ENCODE measurements around the gene INAFM1.

INAFM1 gene

DNA sequence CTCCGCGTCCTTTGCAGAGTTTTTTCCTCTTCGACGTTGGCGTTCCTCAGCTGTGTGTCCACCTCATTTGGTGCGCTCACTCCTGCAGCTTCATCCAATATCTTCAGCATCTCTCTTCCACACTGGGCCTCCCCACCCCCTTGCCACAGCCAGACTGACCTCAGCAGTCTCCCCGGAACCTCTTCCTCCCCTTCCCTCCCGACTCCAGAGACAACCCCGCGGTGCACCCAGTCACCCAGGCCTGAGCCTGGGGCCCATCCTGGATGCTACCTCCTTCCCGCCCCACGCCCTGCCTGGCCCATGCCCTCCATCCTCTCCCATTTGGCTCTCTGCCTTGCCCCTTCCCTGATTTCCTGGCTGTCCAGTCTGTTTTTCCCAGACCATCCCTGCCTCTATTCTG lies 49.2 kb downstream of the INAFM1 start:
- POLR2A ChIA-PET (ENCODE audit: low non-redundant PET), result interaction anchor here (0.7 kb wide), 1 partner anchor 211 kb away, joined by 3 read pairs; the partner anchor contains the start of gene ZC3H4
- no peak for DNase-seq (ENCODE audit: low spot score)
- CTCF ChIA-PET, result no interaction called here
- no peak overlapping the region for H3K27ac ChIP-seq
- TF ChIP-seq, protein P1, sequence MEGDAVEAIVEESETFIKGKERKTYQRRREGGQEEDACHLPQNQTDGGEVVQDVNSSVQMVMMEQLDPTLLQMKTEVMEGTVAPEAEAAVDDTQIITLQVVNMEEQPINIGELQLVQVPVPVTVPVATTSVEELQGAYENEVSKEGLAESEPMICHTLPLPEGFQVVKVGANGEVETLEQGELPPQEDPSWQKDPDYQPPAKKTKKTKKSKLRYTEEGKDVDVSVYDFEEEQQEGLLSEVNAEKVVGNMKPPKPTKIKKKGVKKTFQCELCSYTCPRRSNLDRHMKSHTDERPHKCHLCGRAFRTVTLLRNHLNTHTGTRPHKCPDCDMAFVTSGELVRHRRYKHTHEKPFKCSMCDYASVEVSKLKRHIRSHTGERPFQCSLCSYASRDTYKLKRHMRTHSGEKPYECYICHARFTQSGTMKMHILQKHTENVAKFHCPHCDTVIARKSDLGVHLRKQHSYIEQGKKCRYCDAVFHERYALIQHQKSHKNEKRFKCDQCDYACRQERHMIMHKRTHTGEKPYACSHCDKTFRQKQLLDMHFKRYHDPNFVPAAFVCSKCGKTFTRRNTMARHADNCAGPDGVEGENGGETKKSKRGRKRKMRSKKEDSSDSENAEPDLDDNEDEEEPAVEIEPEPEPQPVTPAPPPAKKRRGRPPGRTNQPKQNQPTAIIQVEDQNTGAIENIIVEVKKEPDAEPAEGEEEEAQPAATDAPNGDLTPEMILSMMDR (conservative IDR thresholded peaks at IDR 0.05; ENCODE audit: low read depth), result no peak

DNA sequence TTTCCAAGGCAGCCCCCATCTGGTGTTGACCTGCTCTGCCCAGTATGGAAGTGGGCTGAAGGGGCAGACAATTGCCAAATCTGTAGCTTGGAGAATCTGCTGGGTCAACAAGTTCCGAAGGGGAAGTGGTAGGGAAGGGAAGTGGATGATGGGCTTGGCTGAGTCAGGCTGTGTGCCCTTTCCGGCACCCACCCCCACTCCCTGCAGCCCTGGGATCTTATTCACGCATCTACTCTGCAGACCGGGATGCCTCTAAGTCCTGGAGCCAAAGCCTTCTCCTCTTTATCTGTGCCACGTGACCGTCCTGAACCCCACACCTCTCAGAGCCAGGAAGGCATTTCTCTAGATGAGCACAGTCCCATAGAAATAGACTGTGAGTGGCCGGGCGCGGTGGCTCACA lies 49.8 kb downstream of the INAFM1 start:
- no peak overlapping the region for H3K27ac ChIP-seq
- no peak for DNase-seq (ENCODE audit: low spot score)
- ChIA-PET CTCF (no interaction called here), POLR2A (ENCODE audit: low non-redundant PET) (interaction anchor here (0.7 kb wide), 1 partner anchor 211 kb away, joined by 3 read pairs; the partner anchor contains the start of gene ZC3H4)
- TF ChIP-seq, protein P1 (conservative IDR thresholded peaks at IDR 0.05; ENCODE audit: low read depth), result no peak

Measured in RWPE1 (cell line).